Stimulated activated memory B cell treated with anti-CD40 and anti-IgM and Interleukin-4, amounts not matched to agents 10 μg/mL and 1 μg/mL and 100 μg/mL, for 72 hours (primary cell): ENCODE measurements around the gene ASAP2.
A peak's percentile ranks its signal among the peaks of the same experiment; 100 is the strongest.

Source experiments
- ATAC-seq: fragments of 150-1000 bp; cut with Tn5 transposase; 2 replicates; pipeline ENCODE4 v1.10.0; 2021
- H3K27ac Mint-ChIP-seq: one replicate; pipeline ENCODE4 v1.8.0; 2022; ENCODE audit warnings: mild to moderate bottlenecking, mixed read lengths
- H3K27me3 Mint-ChIP-seq: one replicate; pipeline ENCODE4 v1.8.0; 2022; ENCODE audit warnings: mixed read lengths
- H3K36me3 Mint-ChIP-seq: one replicate; pipeline ENCODE4 v1.8.0; 2022; ENCODE audit warnings: mixed read lengths
- H3K4me1 Mint-ChIP-seq: one replicate; pipeline ENCODE4 v1.8.0; 2022; ENCODE audit warnings: mixed read lengths
- H3K4me3 Mint-ChIP-seq: one replicate; pipeline ENCODE4 v1.8.0; 2022; ENCODE audit warnings: mild to moderate bottlenecking, moderate library complexity, mixed read lengths
- H3K9me3 Mint-ChIP-seq: one replicate; pipeline ENCODE4 v1.8.0; 2022; ENCODE audit warnings: mixed read lengths

The ASAP2 gene

DNA sequence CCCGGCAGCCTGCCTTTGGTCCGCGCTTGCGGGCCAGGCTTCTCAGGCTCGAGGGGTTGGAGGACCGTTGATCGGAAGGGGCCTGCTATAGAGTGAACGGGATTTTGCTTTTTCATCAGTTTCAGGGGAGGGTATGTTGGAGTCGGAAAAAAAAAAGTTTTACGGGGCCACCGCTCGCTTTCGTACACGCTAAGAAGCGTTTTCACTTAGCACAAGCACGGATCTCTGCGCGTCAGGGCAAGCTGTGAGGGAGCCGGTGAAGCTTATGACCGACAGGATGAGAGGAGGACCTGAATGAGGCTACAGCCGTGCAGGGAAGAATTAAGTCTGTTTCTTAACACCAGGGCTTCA is 217.3 kb downstream of the ASAP2 start:
- Mint-ChIP-seq H3K9me3 (no peaks in the 10 kb centered on the region), H3K4me3 (no peak overlapping the region), H3K27ac (no peak overlapping the region), H3K27me3 (no peaks in the 10 kb centered on the region), H3K4me1 (peaks cover 25% of the 10 kb centered on the region), H3K36me3 (peaks cover 14% of the 10 kb centered on the region)
- peak; percentile 35 for ATAC-seq

DNA sequence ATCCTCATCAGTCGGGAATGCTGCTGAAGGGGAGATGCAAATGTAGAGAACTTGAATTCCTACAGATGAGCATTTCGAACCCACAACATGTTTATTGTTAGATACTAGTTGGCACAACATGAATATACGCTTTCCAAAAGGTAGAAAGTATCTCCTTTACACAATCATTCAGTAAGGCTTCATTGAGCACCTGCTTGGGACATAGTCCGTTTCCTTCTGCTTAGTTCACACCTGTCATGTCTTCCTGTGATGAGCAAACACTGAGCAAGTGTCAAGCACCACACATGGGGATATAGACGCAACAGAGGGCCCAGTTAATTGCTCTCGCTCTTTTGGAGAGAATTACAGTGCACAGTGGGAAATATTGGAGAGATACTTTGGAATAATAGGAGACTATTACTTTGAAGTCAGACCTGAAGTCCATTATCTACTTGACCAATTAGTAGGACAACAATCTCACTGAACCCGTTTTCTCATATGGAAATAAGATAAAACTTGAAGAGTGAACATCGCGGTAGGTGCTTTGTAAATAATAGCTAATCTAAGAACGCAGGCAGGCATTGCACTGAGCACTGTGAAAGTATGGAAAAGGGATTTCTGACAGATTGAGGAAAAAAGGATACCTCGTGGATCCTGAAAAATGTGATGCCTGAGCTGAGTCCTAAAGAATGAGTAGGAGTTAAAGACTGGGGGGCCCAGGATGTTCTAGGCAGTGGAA is 218.0 kb downstream of the ASAP2 start:
- H3K4me3 Mint-ChIP-seq = no peak overlapping the region
- H3K27ac Mint-ChIP-seq = no peak overlapping the region
- ATAC-seq = no peak
- H3K36me3 Mint-ChIP-seq = peaks cover 15% of the 10 kb centered on the region
- H3K9me3 Mint-ChIP-seq = no peaks in the 10 kb centered on the region
- H3K27me3 Mint-ChIP-seq = no peaks in the 10 kb centered on the region
- peaks cover 25% of the 10 kb centered on the region for H3K4me1 Mint-ChIP-seq

DNA sequence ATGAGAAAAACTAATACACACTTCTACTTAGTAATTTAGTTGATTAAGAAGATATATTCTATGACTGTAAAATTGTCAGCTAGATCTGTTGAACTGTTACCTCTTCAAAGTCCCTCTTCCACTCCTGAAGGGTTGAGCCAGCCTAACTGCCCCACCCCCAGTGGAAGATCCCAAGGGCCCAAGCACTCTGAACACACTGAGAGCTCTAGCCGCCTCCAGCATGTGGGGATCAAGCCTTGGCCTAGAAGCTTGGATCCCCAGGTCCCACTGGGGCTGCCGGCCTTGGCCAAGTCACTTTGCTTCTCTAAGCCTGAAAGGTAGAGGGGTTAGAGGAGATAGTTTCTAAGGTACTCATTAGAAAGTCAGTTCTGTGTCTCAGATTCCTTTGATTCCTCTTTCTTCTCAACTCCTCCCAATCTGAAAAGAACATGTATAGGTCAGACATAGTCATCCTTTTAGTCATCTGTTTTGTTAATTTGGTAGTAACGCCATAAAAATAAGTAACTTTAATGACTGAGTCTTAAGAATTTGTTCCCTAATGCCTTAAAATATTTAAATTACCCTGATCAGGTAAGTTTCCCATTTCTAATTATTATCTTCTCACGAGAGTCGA is 222.5 kb downstream of the ASAP2 start:
- peaks cover 42% of the 10 kb centered on the region for H3K36me3 Mint-ChIP-seq
- H3K27me3 Mint-ChIP-seq = no peaks in the 10 kb centered on the region
- H3K4me1 Mint-ChIP-seq = peaks cover 7% of the 10 kb centered on the region
- H3K27ac Mint-ChIP-seq = no peak overlapping the region
- H3K4me3 Mint-ChIP-seq = no peak overlapping the region
- no peak for ATAC-seq
- no peaks in the 10 kb centered on the region for H3K9me3 Mint-ChIP-seq

DNA sequence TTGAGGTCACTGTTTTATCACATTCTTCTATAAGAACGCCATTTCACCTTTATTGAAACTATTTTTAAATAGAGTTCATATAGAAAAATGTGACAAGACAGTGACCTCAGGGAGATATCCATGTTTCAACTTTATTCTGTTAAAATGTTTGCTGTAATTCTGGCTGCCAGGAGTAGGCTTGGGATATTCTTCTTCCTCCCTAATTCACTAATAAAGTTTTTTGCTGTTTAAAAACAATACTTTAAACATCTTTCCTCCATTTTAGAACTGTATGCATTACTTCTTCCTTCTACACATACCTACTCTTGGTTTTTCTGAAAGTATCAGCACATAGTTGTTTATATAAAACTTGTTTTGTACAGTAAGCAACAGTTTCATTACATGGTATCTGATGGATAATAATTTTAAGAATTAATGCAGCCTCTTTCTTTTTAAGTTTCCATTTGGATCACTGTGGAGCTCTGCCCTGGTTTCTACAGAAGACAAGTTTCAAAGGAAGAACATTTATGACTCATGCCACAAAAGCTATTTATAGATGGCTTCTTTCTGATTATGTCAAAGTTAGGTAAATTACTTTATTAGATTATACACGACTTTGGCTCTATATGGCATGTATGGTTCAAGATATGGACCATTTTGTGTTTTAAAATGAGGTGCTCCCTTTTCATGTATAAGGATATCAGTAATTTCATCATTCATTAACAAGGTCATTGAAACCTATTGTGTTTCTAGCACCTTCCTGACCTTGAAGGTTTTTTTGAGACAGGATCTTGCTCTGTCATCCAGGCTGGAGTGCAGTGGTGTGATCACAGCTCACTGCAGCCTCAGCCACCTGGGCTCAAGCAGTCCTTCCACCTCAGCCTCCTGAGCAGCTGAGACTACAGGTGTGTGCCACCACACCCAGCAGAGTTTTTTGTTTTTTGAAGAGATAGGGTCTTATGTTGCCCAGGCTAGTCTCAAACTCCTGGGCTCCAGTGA is 224.0 kb downstream of the ASAP2 start:
- no peak for ATAC-seq
- no peak overlapping the region for H3K27ac Mint-ChIP-seq
- H3K36me3 Mint-ChIP-seq = peaks cover 50% of the 10 kb centered on the region
- peaks cover 7% of the 10 kb centered on the region for H3K4me1 Mint-ChIP-seq
- H3K27me3 Mint-ChIP-seq = no peaks in the 10 kb centered on the region
- H3K9me3 Mint-ChIP-seq = no peaks in the 10 kb centered on the region
- H3K4me3 Mint-ChIP-seq = no peak overlapping the region

GRCh38 chr2:9434489-9434888 is 227.9 kb downstream of the ASAP2 start:
- peaks cover 63% of the 10 kb centered on the region for H3K36me3 Mint-ChIP-seq
- no peak for ATAC-seq
- H3K9me3 Mint-ChIP-seq = no peaks in the 10 kb centered on the region
- no peak overlapping the region for H3K27ac Mint-ChIP-seq
- no peak overlapping the region for H3K4me3 Mint-ChIP-seq
- H3K4me1 Mint-ChIP-seq = peaks cover 7% of the 10 kb centered on the region
- H3K27me3 Mint-ChIP-seq = no peaks in the 10 kb centered on the region

DNA sequence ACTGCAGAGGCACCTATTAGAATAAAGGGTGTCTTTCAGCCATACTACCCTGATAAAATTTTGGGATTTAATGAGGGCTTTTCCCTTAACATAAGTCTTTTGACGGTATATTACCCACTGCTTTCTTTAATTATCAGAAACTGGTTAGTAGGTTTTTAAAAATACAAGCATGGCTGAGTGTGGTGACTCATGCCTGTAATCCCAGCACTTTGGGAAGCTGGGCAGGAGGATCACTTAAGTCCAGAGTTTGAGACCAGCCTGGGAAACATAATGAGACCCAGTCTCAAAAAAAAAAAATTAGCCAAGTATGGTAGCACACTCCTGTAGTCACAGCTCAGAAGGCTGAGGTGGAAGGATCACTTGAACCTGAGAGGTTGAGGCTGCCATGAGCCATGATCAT is 232.9 kb downstream of the ASAP2 start:
- Mint-ChIP-seq H3K27ac (no peak overlapping the region), H3K4me1 (no peaks in the 10 kb centered on the region), H3K36me3 (peaks cover 52% of the 10 kb centered on the region), H3K9me3 (no peaks in the 10 kb centered on the region), H3K4me3 (no peak overlapping the region), H3K27me3 (no peaks in the 10 kb centered on the region)
- no peak for ATAC-seq

DNA sequence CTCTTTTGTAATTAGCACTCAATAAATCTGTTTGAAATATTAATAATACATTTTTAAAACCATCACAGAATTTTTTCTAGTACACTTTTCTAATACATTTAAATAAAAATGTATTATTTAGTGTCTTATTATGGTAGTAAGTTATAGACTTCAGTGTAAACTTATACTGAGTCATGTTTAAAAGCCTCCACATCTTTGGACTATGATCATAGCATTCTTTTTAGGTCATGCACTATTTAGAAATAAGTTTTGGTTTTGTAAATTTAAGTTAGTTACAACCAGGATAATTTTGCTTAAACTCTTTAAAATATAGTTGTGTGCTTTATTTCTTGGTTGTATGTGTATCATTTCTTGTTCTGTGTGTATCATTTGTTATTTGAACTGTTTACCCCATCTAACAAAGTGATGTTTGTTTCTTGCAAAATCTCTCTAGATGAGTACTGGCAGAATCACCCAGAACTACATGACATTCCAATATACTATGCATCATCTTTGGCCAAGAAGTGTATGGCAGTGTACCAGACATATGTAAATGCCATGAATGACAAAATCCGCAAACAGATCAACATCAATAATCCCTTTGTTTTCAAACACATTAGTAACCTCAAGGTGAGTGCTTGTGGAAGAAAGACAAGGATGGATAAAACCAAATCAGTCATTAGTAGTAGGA is 233.6 kb downstream of the ASAP2 start:
- H3K36me3 Mint-ChIP-seq = peaks cover 54% of the 10 kb centered on the region
- no peak overlapping the region for H3K27ac Mint-ChIP-seq

GRCh38 chr2:9441556-9441955 is 234.9 kb downstream of the ASAP2 start:
- Mint-ChIP-seq H3K27me3 (no peaks in the 10 kb centered on the region), H3K4me3 (no peak overlapping the region), H3K36me3 (peaks cover 55% of the 10 kb centered on the region), H3K27ac (no peak overlapping the region), H3K4me1 (no peaks in the 10 kb centered on the region), H3K9me3 (no peaks in the 10 kb centered on the region)
- ATAC-seq = no peak

More for the DNA sequence above, 233.6 kb downstream of the ASAP2 start:
- no peak for ATAC-seq
- H3K27me3 Mint-ChIP-seq = no peaks in the 10 kb centered on the region
- H3K9me3 Mint-ChIP-seq = no peaks in the 10 kb centered on the region
- no peaks in the 10 kb centered on the region for H3K4me1 Mint-ChIP-seq
- H3K4me3 Mint-ChIP-seq = no peak overlapping the region

DNA sequence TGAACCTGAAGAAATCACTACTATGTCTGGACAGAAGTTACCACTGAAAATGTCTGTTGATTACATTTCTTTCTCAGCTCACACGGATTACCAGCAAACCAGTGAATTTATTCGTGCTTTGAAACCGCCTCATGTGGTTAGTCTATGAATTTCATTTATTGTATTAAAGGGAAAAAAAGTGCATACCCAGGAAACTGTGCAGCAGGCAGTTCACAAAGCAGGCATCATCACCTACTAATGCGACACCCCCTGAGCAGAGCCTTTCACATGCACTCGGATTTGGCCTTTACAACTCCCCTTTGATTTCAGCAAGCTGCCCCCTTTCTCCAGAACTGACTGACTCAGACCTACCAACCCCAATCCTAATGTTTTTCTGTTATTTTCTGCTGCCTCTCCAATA is 236.9 kb downstream of the ASAP2 start:
- H3K27ac Mint-ChIP-seq = no peak overlapping the region
- no peak overlapping the region for H3K4me3 Mint-ChIP-seq
- H3K4me1 Mint-ChIP-seq = no peaks in the 10 kb centered on the region
- H3K27me3 Mint-ChIP-seq = no peaks in the 10 kb centered on the region
- no peak for ATAC-seq
- H3K9me3 Mint-ChIP-seq = no peaks in the 10 kb centered on the region
- H3K36me3 Mint-ChIP-seq = peaks cover 50% of the 10 kb centered on the region

DNA sequence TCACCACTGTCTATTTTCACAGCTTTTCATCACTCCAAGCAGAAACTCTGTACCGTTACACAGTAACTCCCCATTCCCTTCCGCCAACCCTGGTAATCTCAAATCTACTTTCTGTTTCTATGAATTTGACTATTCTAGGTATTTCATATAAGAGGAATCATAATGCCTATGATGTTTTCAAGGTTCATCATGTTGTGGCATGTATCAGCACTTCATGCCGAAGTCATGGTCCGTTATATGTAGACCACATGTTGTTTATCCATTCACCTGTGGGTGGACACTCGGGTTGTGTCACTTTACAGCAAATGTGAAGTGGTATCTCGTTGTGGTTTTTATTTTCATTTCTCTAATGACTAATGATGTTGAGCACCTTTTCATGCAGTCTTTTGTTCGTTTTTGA is 238.5 kb downstream of the ASAP2 start:
- Mint-ChIP-seq H3K27ac (no peak overlapping the region), H3K9me3 (no peaks in the 10 kb centered on the region), H3K4me3 (no peak overlapping the region), H3K36me3 (peaks cover 59% of the 10 kb centered on the region), H3K4me1 (no peaks in the 10 kb centered on the region), H3K27me3 (no peaks in the 10 kb centered on the region)
- ATAC-seq = no peak

DNA sequence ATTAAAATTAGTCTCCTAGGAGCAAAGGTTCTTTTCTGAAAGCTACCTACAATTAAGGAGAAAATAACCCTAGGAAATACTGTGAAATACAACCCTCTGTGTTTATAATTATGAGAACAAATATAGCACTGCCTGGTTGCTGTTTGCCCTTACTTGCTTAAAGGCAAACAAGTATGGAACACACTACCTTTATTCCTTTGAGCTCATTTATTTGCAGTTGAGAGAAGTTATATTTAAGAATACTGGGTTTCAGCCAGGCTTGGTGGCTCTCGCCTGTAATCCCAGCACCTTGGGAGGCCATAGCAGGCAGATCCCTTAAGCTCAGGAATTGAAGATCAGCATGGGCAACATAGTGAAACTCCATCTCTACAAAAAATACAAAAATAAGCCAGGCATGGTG is 244.6 kb downstream of the ASAP2 start:
- Mint-ChIP-seq H3K4me1 (no peaks in the 10 kb centered on the region), H3K27me3 (no peaks in the 10 kb centered on the region), H3K9me3 (no peaks in the 10 kb centered on the region), H3K4me3 (no peak overlapping the region), H3K27ac (no peak overlapping the region), H3K36me3 (peaks cover 50% of the 10 kb centered on the region)
- ATAC-seq = no peak
